HCT116 (cell line): ENCODE results near the gene CFAP74. TPM values are rescaled to one million over a fixed set of nuclear protein-coding genes. Genes with fewer than 3 reads are reported as not detected.

ENCODE experiments used
- ATAC-seq: fragments of 200-7000 bp; cut with Tn5 transposase; 2 replicates; pipeline ENCODE4 v1.9.1; 2020; ENCODE audit warnings: mild to moderate bottlenecking, moderate library complexity
- BruUV-seq: library from RNA; stranded (reverse); fragments of 400-500 nt; replicated peaks from 2 replicates; lab custom pipeline; 2021; lab: Mats Ljungman, UMichigan
- CTCF ChIA-PET: fragments of 300-600 bp; sonication (Branson Sonifier 250); formaldehyde crosslinking; loops from one replicate; lab custom pipeline; 2021; ENCODE audit warnings: antibody characterized with exemption; lab: Charles Lee
- POLR2A ChIA-PET: fragments of 300-600, 350-600 bp; sonication (Branson Sonifier 250); formaldehyde crosslinking; loops from one replicate; lab custom pipeline; 2021; ENCODE audit warnings: antibody characterized with exemption; lab: Charles Lee
- RAD21 ChIA-PET, 2 experiments: fragments of 300-600 bp; sonication (Branson Sonifier 250); formaldehyde crosslinking; loops; one replicate each; lab custom pipeline; 2023; ENCODE audit warnings: low total read pairs in 2 of 2; ENCODE audit not compliant: uncharacterized antibody in 2 of 2, unreplicated experiment in 2 of 2, low non-redundant PET in 1 of 2; lab: Charles Lee
- DNase-seq: peaks from one replicate; pipeline ENCODE4 v3.0.0-alpha.2; 2010; ENCODE audit warnings: low read depth, low spot score
- H2AFZ ChIP-seq: fragments of 200-600 bp; shearing (Covaris generic), sonication (generic); 2 replicates; pipeline ENCODE4 v1.6.1; 2017; ENCODE audit warnings: low read depth, mixed run types, mixed read lengths, antibody characterized with exemption, low read length; ENCODE audit not compliant: poor library complexity, severe bottlenecking
- H3K27ac ChIP-seq: 2 replicates; pipeline ENCODE4 v1.5.1; 2012; ENCODE audit warnings: low read depth, low read length
- H3K27me3 ChIP-seq: fragments of 200-600 bp; sonication (generic); 2 replicates; pipeline ENCODE4 v1.6.1; 2016; ENCODE audit warnings: mixed run types, low read length, mixed read lengths; ENCODE audit not compliant: insufficient read depth
- H3K36me3 ChIP-seq, 2 experiments: fragments of 200-500 bp in 1 of 2; fragments of 200-600 bp in 1 of 2; sonication (Bioruptor generic) in 1 of 2; sonication (generic) in 1 of 2; 2 replicates each; pipeline versions ENCODE4 v1.5.1 to v1.6.1; 2014 to 2016; ENCODE audit warnings: low read length in 2 of 2, inconsistent platforms in 1 of 2, mixed read lengths in 1 of 2, mixed run types in 1 of 2; ENCODE audit not compliant: insufficient read depth in 2 of 2, control insufficient read depth in 1 of 2
- H3K4me1 ChIP-seq, 2 experiments: fragments of 200-600 bp in 1 of 2; sonication (generic) in 1 of 2; 2 replicates each; pipeline versions ENCODE4 v1.5.1 to v1.6.1; 2012 to 2017; ENCODE audit warnings: low read length in 2 of 2, inconsistent platforms in 1 of 2, mild to moderate bottlenecking in 1 of 2, mixed read lengths in 1 of 2, mixed run types in 1 of 2, moderate library complexity in 1 of 2; ENCODE audit not compliant: insufficient read depth in 2 of 2, control insufficient read depth in 1 of 2
- H3K4me2 ChIP-seq: fragments of 200-600 bp; sonication (generic); 2 replicates; pipeline ENCODE4 v1.6.1; 2017; ENCODE audit warnings: mixed run types, low read length, mixed read lengths
- H3K4me3 ChIP-seq, 2 experiments: fragments of 200-600 bp in 1 of 2; sonication (generic) in 1 of 2; replicated peaks in 1 of 2; 2 replicates each; pipeline ENCODE4 v1.5.1; 2011 to 2016; ENCODE audit warnings: low read length in 2 of 2, control low read depth in 1 of 2, low read depth in 1 of 2, mild to moderate bottlenecking in 1 of 2, mixed read lengths in 1 of 2, mixed run types in 1 of 2
- H3K79me2 ChIP-seq: fragments of 200-600 bp; sonication (generic); 2 replicates; pipeline ENCODE4 v1.6.1; 2017; ENCODE audit warnings: mild to moderate bottlenecking, mixed run types, low read length, moderate library complexity, mixed read lengths; ENCODE audit not compliant: insufficient read depth
- H3K9ac ChIP-seq: fragments of 200-600 bp; sonication (generic); 2 replicates; pipeline ENCODE4 v1.6.1; 2016; ENCODE audit warnings: low read length, mixed read lengths
- H3K9me2 ChIP-seq: fragments of 200-600 bp; sonication (generic), shearing (Covaris generic); 2 replicates; pipeline ENCODE4 v1.6.1; 2017; ENCODE audit warnings: mixed run types, mild to moderate bottlenecking, moderate library complexity; ENCODE audit not compliant: insufficient read depth
- H3K9me3 ChIP-seq, 2 experiments: fragments of 200-500 bp in 1 of 2; fragments of 200-600 bp in 1 of 2; sonication (Bioruptor generic) in 1 of 2; sonication (generic) in 1 of 2; 2 replicates each; pipeline ENCODE4 v1.6.1; 2014 to 2017; ENCODE audit warnings: low read length in 2 of 2, mixed read lengths in 2 of 2, inconsistent platforms in 1 of 2, low read depth in 1 of 2, mild to moderate bottlenecking in 1 of 2, mixed run types in 1 of 2, moderate library complexity in 1 of 2; ENCODE audit not compliant: control insufficient read depth in 1 of 2, insufficient read depth in 1 of 2
- H4K20me1 ChIP-seq: fragments of 200-600 bp; sonication (generic), shearing (Covaris generic); 2 replicates; pipeline ENCODE4 v1.6.1; 2017; ENCODE audit warnings: mixed run types, mild to moderate bottlenecking, moderate library complexity; ENCODE audit not compliant: insufficient read depth
- ATF3 ChIP-seq: IDR thresholded peaks from 2 replicates; pipeline ENCODE4 v1.6.1; 2012
- EGR1 ChIP-seq: IDR thresholded peaks from 2 replicates; pipeline ENCODE4 v1.6.1; 2012; ENCODE audit warnings: low read depth
- ELF1 ChIP-seq: IDR thresholded peaks from 2 replicates; pipeline ENCODE4 v1.6.1; 2012; ENCODE audit warnings: low read depth, borderline replicate concordance
- EZH2 ChIP-seq: fragments of 200-600 bp; sonication (generic); IDR thresholded peaks from 2 replicates; pipeline ENCODE4 v1.6.1; 2017; ENCODE audit warnings: antibody characterized with exemption, mixed run types
- EZH2phosphoT487 ChIP-seq: fragments of 200-600 bp; IDR thresholded peaks from 2 replicates; pipeline ENCODE4 v1.6.1; 2018; ENCODE audit warnings: antibody characterized with exemption, borderline replicate concordance
- FOSL1 ChIP-seq: IDR thresholded peaks from 2 replicates; pipeline ENCODE4 v1.6.1; 2012; ENCODE audit warnings: low read depth
- RAD21 ChIP-seq: IDR thresholded peaks from 2 replicates; pipeline ENCODE4 v1.6.1; 2012; ENCODE audit warnings: low read depth, mild to moderate bottlenecking
- SIN3A ChIP-seq: IDR thresholded peaks from 2 replicates; pipeline ENCODE4 v1.6.1; 2012; ENCODE audit warnings: low read depth
- SP1 ChIP-seq: IDR thresholded peaks from 2 replicates; pipeline ENCODE4 v1.6.1; 2012; ENCODE audit warnings: low read depth
- SRF ChIP-seq: IDR thresholded peaks from 2 replicates; pipeline ENCODE4 v1.6.1; 2012; ENCODE audit warnings: low read depth
- TCF7L2 ChIP-seq: IDR thresholded peaks from 2 replicates; pipeline ENCODE4 v1.7.0; 2011; ENCODE audit warnings: borderline replicate concordance, inconsistent platforms; ENCODE audit not compliant: insufficient read depth, insufficient read length; ENCODE audit errors: extremely low read depth
- ZFX ChIP-seq: fragments of 450-650 bp; IDR thresholded peaks from 2 replicates; pipeline ENCODE4 v1.6.1; 2017
- ZNF274 ChIP-seq: fragments of 200-500 bp; sonication (Bioruptor generic); IDR thresholded peaks from 2 replicates; pipeline ENCODE4 v1.6.1; 2014; ENCODE audit warnings: mild to moderate bottlenecking, low read depth, low read length, inconsistent platforms
- intact Hi-C: fragments of 100-400 bp; cut with micrococcal nuclease; formaldehyde crosslinking; loops from 2 replicates; pipeline ENCODE4 v1.10.0; 2022
- total RNA-seq: library from RNA; stranded (reverse); gene quantifications from one replicate; pipeline ENCODE4 v1.2.1, GENCODE V29; 2021; ENCODE audit not compliant: unreplicated experiment
- TF ChIP-seq, protein P1 (sequence below): IDR thresholded peaks from 2 replicates; pipeline ENCODE4 v1.6.1; 2012
- TF ChIP-seq, protein P2 (sequence below): IDR thresholded peaks from 2 replicates; pipeline ENCODE4 v1.6.1; 2012; ENCODE audit warnings: low read depth

The CFAP74 gene
- total RNA-seq, 1 experiment from 2014 or later, result 4.9 TPM

- ChIA-PET CTCF (interaction anchor here (0.7 kb wide), 1 partner anchor 10 kb away, joined by 3 read pairs; no protein-coding TSS in a partner anchor), RAD21 (no interaction called here), POLR2A (no interaction called here)
- BruUV-seq, result no TSS peak
- Histone ChIP-seq H3K79me2 (no peaks in the 10 kb centered on the region), H3K4me2 (no peak overlapping the region), H3K27ac (no peak overlapping the region), H3K9me3 (no peaks in the 10 kb centered on the region), H4K20me1 (no peaks in the 10 kb centered on the region), H3K27me3 (no peaks in the 10 kb centered on the region), H3K4me1 (no peaks in the 10 kb centered on the region), H3K4me3 (no peak overlapping the region), H3K36me3 (no peaks in the 10 kb centered on the region), H2AFZ (no peak overlapping the region), H3K9ac (no peak overlapping the region), H3K9me2 (no peaks in the 10 kb centered on the region)
- no peak for ATAC-seq
- no peak for DNase-seq
- intact Hi-C loops, result no loop called here
- TF ChIP-seq EZH2phosphoT487 (no peak), SRF (no peak), EGR1 (no peak), EZH2 (no peak), RAD21 (no peak), FOSL1 (no peak), SP1 (no peak), ATF3 (no peak), ELF1 (no peak), ZNF274 (no peak), TCF7L2 (no peak), SIN3A (no peak), ZFX (no peak)
- TF ChIP-seq, protein P1, sequence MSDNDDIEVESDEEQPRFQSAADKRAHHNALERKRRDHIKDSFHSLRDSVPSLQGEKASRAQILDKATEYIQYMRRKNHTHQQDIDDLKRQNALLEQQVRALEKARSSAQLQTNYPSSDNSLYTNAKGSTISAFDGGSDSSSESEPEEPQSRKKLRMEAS, result no peak
- TF ChIP-seq, protein P2, sequence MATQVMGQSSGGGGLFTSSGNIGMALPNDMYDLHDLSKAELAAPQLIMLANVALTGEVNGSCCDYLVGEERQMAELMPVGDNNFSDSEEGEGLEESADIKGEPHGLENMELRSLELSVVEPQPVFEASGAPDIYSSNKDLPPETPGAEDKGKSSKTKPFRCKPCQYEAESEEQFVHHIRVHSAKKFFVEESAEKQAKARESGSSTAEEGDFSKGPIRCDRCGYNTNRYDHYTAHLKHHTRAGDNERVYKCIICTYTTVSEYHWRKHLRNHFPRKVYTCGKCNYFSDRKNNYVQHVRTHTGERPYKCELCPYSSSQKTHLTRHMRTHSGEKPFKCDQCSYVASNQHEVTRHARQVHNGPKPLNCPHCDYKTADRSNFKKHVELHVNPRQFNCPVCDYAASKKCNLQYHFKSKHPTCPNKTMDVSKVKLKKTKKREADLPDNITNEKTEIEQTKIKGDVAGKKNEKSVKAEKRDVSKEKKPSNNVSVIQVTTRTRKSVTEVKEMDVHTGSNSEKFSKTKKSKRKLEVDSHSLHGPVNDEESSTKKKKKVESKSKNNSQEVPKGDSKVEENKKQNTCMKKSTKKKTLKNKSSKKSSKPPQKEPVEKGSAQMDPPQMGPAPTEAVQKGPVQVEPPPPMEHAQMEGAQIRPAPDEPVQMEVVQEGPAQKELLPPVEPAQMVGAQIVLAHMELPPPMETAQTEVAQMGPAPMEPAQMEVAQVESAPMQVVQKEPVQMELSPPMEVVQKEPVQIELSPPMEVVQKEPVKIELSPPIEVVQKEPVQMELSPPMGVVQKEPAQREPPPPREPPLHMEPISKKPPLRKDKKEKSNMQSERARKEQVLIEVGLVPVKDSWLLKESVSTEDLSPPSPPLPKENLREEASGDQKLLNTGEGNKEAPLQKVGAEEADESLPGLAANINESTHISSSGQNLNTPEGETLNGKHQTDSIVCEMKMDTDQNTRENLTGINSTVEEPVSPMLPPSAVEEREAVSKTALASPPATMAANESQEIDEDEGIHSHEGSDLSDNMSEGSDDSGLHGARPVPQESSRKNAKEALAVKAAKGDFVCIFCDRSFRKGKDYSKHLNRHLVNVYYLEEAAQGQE, result no peak
Observed at GRCh38 chr1:1954015-1954414, 49.6 kb downstream of the CFAP74 start.
